ENCODE data around the gene GFY.

- TF ChIP-seq CTCF (IDR thresholded peaks at IDR 0.05) (no peak), POLR2A (IDR thresholded peaks at IDR 0.05) (no peak)
Observed at GRCh38 chr19:49455773-49456172, 30.6 kb downstream of the GFY start.
